Uterus (tissue), 2 donors: ENCODE results near the gene CWF19L1.

Experiments
- CTCF ChIP-seq, 4 experiments: fragments of 200-600 bp in 2 of 4; fragments of 450-650 bp in 2 of 4; sonication (generic) in 2 of 4; IDR thresholded peaks; one replicate each; pipeline ENCODE4 v1.5.1; 2016 to 2019; ENCODE audit warnings: antibody characterized with exemption in 4 of 4, mild to moderate bottlenecking in 2 of 4, moderate library complexity in 1 of 4
- POLR2A ChIP-seq, 2 donors: fragments of 450-650 bp; IDR thresholded peaks; one replicate each; pipeline ENCODE4 v1.6.1; 2016; ENCODE audit warnings: antibody characterized with exemption in 2 of 2, mild to moderate bottlenecking in 1 of 2, moderate library complexity in 1 of 2

- TF ChIP-seq CTCF (IDR thresholded peaks at IDR 0.05) (peak in 2 of 4 experiments; percentile 7 to 17), POLR2A (IDR thresholded peaks at IDR 0.05) (peak; percentile 27 to 48)
Observed at GRCh38 chr10:100267239-100268104, at the start of gene CWF19L1.
